ENCODE data around the gene TMEM219. TPM values are rescaled to one million over a fixed set of nuclear protein-coding genes. Genes with fewer than 3 reads are reported as not detected.

The TMEM219 gene
- total and polyA plus RNA-seq, 10 of the 15 experiments (the other 5 are each of a cell fraction or from before 2014, with no cell fraction given), result 33.6 to 74.6 (median 56.5) TPM

GRCh38 chr16:30005341-30006094, 43.6 kb downstream of the TMEM219 start (continued):
- peak; percentile 57 for TF ChIP-seq RAD21 (IDR thresholded peaks at IDR 0.05; ENCODE audit: insufficient read depth, low read depth, low read length)
- no peak for TF ChIP-seq LARP7 (IDR thresholded peaks at IDR 0.05)
- no peak for TF ChIP-seq SIX5 (IDR thresholded peaks at IDR 0.05; ENCODE audit: low read depth, low read length, severe bottlenecking)
- TF ChIP-seq CTCF (IDR thresholded peaks at IDR 0.05 in 2 of 3, conservative IDR thresholded peaks at IDR 0.05 in 1 of 3; ENCODE audit: control insufficient read depth in 2 of 3, extremely low read depth in 1 of 3, insufficient read depth in 1 of 3, low read depth in 3 of 3, low read length in 3 of 3), result peak; percentile 67 to 80 (median 79)
- 0 out of 4 replicates have a peak, but pooled peaks of 1 of the 2 experiments have one; percentile 5 for TF ChIP-seq BHLHE40 (IDR thresholded peaks at IDR 0.05; ENCODE audit: borderline replicate concordance in 1 of 2, low read depth in 2 of 2, low read length in 1 of 2)
- no peak for TF ChIP-seq TBL1XR1 (IDR thresholded peaks at IDR 0.05; ENCODE audit: low read depth, low read length)
- 0 out of 2 replicates have a peak, but pooled peaks have one; percentile 31 for TF ChIP-seq SMARCA5 (IDR thresholded peaks at IDR 0.05)
- TF ChIP-seq ZBTB11 (CRISPR knock-in tag; IDR thresholded peaks at IDR 0.05), result no peak
- no peak for TF ChIP-seq ZNF592 (IDR thresholded peaks at IDR 0.05)
- TF ChIP-seq HDGF (IDR thresholded peaks at IDR 0.05), result no peak

Data from GM12878 (cell line).